H9 (cell line): ENCODE data around the gene CCDC12. TPM values are rescaled to one million over a fixed set of nuclear protein-coding genes. Genes with fewer than 3 reads are reported as not detected.
A peak's percentile ranks its signal among the peaks of the same experiment; 100 is the strongest.

Source experiments
- DNase-seq: peaks from one replicate; pipeline ENCODE4 v3.0.0-alpha.2; 2017
- H2AFZ ChIP-seq: one replicate; pipeline ENCODE4 v1.6.1; 2013; ENCODE audit warnings: mild to moderate bottlenecking, low read length, control low read depth, moderate library complexity
- H2AK5ac ChIP-seq: 2 replicates; pipeline ENCODE4 v1.6.1; 2013; ENCODE audit warnings: low read length, control low read depth, mixed read lengths; ENCODE audit not compliant: insufficient read length
- H2BK120ac ChIP-seq: one replicate; pipeline ENCODE4 v1.6.1; 2013; ENCODE audit warnings: low read depth, mild to moderate bottlenecking, low read length, control low read depth, inconsistent platforms; ENCODE audit not compliant: poor library complexity, severe bottlenecking
- H2BK12ac ChIP-seq: 2 replicates; pipeline ENCODE4 v1.6.1; 2013; ENCODE audit warnings: low read length, control low read depth, mixed read lengths, low read depth; ENCODE audit not compliant: insufficient read length
- H2BK15ac ChIP-seq: 2 replicates; pipeline ENCODE4 v1.6.1; 2013; ENCODE audit warnings: low read depth, low read length, control low read depth
- H2BK20ac ChIP-seq: one replicate; pipeline ENCODE4 v1.6.1; 2013; ENCODE audit warnings: low read depth, mild to moderate bottlenecking, low read length, control low read depth, inconsistent platforms; ENCODE audit not compliant: poor library complexity, severe bottlenecking
- H2BK5ac ChIP-seq: 2 replicates; pipeline ENCODE4 v1.6.1; 2013; ENCODE audit warnings: low read length, control low read depth, mixed read lengths; ENCODE audit not compliant: insufficient read length
- H3K14ac ChIP-seq: 2 replicates; pipeline ENCODE4 v1.6.1; 2013; ENCODE audit warnings: low read length, control low read depth; ENCODE audit not compliant: insufficient read depth
- H3K18ac ChIP-seq: 2 replicates; pipeline ENCODE4 v1.6.1; 2013; ENCODE audit warnings: low read depth, mild to moderate bottlenecking, mixed read lengths, low read length, control low read depth; ENCODE audit not compliant: insufficient read length
- H3K23ac ChIP-seq: 2 replicates; pipeline ENCODE4 v1.6.1; 2013; ENCODE audit warnings: low read length, control low read depth, mixed read lengths, low read depth; ENCODE audit not compliant: insufficient read length
- H3K23me2 ChIP-seq: 2 replicates; pipeline ENCODE4 v1.6.1; 2013; ENCODE audit warnings: low read depth, mild to moderate bottlenecking, mixed read lengths, low read length, control low read depth; ENCODE audit not compliant: insufficient read length, poor library complexity, severe bottlenecking
- H3K27ac ChIP-seq: 2 replicates; pipeline ENCODE4 v1.5.1; 2013; ENCODE audit warnings: low read length, control low read depth, mixed read lengths, low read depth; ENCODE audit not compliant: insufficient read length
- H3K27me3 ChIP-seq: 2 replicates; pipeline ENCODE4 v1.6.1; 2013; ENCODE audit warnings: low read length, control low read depth, inconsistent platforms; ENCODE audit not compliant: insufficient read depth
- H3K4ac ChIP-seq: 2 replicates; pipeline ENCODE4 v1.6.1; 2013; ENCODE audit warnings: low read depth, mild to moderate bottlenecking, control low read depth, inconsistent platforms, low read length, moderate library complexity
- H3K4me1 ChIP-seq: 2 replicates; pipeline ENCODE4 v1.6.1; 2013; ENCODE audit warnings: low read length, control low read depth, inconsistent platforms; ENCODE audit not compliant: insufficient read depth
- H3K4me2 ChIP-seq: 2 replicates; pipeline ENCODE4 v1.6.1; 2013; ENCODE audit warnings: low read length, control low read depth, mixed read lengths; ENCODE audit not compliant: insufficient read length, insufficient read depth
- H3K56ac ChIP-seq: 2 replicates; pipeline ENCODE4 v1.6.1; 2013; ENCODE audit warnings: low read depth, mild to moderate bottlenecking, mixed read lengths, low read length, control low read depth; ENCODE audit not compliant: insufficient read length
- H3K79me1 ChIP-seq: 2 replicates; pipeline ENCODE4 v1.6.1; 2013; ENCODE audit warnings: low read depth, mild to moderate bottlenecking, moderate library complexity, low read length, control low read depth, inconsistent platforms; ENCODE audit not compliant: insufficient read depth, poor library complexity, severe bottlenecking
- H3K79me2 ChIP-seq: 2 replicates; pipeline ENCODE4 v1.6.1; 2013; ENCODE audit warnings: low read length, control low read depth, inconsistent platforms; ENCODE audit not compliant: insufficient read depth
- H3K9ac ChIP-seq: 2 replicates; pipeline ENCODE4 v1.6.1; 2013; ENCODE audit warnings: low read length, control low read depth, mixed read lengths; ENCODE audit not compliant: insufficient read length; ENCODE audit errors: extremely low read depth
- H3K9me3 ChIP-seq: one replicate; pipeline ENCODE4 v1.6.1; 2013; ENCODE audit warnings: low read depth, low read length, inconsistent platforms; ENCODE audit not compliant: control insufficient read depth
- H3T11ph ChIP-seq: one replicate; pipeline ENCODE4 v1.6.1; 2013; ENCODE audit warnings: mild to moderate bottlenecking, low read length, control low read depth, inconsistent platforms
- H4K20me1 ChIP-seq: one replicate; pipeline ENCODE4 v1.6.1; 2013; ENCODE audit not compliant: control insufficient read depth, insufficient read length, insufficient read depth
- H4K5ac ChIP-seq: 2 replicates; pipeline ENCODE4 v1.6.1; 2013; ENCODE audit warnings: low read depth, mild to moderate bottlenecking, mixed read lengths, low read length, control low read depth; ENCODE audit not compliant: insufficient read length
- H4K8ac ChIP-seq: replicated peaks from 2 replicates; pipeline ENCODE4 v1.6.1; 2013; ENCODE audit warnings: low read length, control low read depth, mixed read lengths, low read depth; ENCODE audit not compliant: insufficient read length
- H4K91ac ChIP-seq: 2 replicates; pipeline ENCODE4 v1.6.1; 2013; ENCODE audit warnings: low read depth, mild to moderate bottlenecking, moderate library complexity, mixed read lengths, low read length, control low read depth; ENCODE audit not compliant: insufficient read length
- H3K27ac Mint-ChIP-seq, 3 experiments: 2 replicates in 2 of 3; 3 replicates in 1 of 3; pipeline ENCODE4 v1.8.0; 2020 to 2021; ENCODE audit warnings: mixed read lengths in 3 of 3, mild to moderate bottlenecking in 1 of 3, moderate library complexity in 1 of 3
- H3K27me3 Mint-ChIP-seq: 2 replicates; pipeline ENCODE4 v1.8.0; 2021; ENCODE audit warnings: low read depth, mild to moderate bottlenecking, moderate library complexity, mixed read lengths
- H3K36me3 Mint-ChIP-seq, 3 experiments: 2 replicates in 2 of 3; 3 replicates in 1 of 3; pipeline ENCODE4 v1.8.0; 2020 to 2021; ENCODE audit warnings: low read depth in 3 of 3, mixed read lengths in 3 of 3; ENCODE audit not compliant: insufficient read depth in 1 of 3
- H3K4me1 Mint-ChIP-seq, 2 experiments: 2 replicates each; pipeline ENCODE4 v1.8.0; 2020; ENCODE audit warnings: mixed read lengths in 2 of 2
- H3K4me3 Mint-ChIP-seq, 2 experiments: 2 replicates in 1 of 2; 3 replicates in 1 of 2; pipeline ENCODE4 v1.8.0; 2020 to 2021; ENCODE audit warnings: mild to moderate bottlenecking in 2 of 2, mixed read lengths in 2 of 2, moderate library complexity in 1 of 2
- H3K9me3 Mint-ChIP-seq, 2 experiments: 2 replicates in 1 of 2; 3 replicates in 1 of 2; pipeline ENCODE4 v1.8.0; 2020; ENCODE audit warnings: mild to moderate bottlenecking in 2 of 2, mixed read lengths in 2 of 2, moderate library complexity in 1 of 2
- CTCF ChIP-seq: fragments of 200-600 bp; sonication (generic); conservative IDR thresholded peaks from 3 replicates; pipeline ENCODE4 v1.8.0; 2021; ENCODE audit warnings: antibody characterized with exemption, mild to moderate bottlenecking
- whole genome bisulfite sequencing: extraction: QIAGEN DNeasy Blood & Tissue Kit; methylation state at CpG from one replicate; pipeline ENCODE4 v1.1.7; 2013; ENCODE audit warnings: missing lambda C conversion rate, low lambda C conversion rate, mixed read lengths; ENCODE audit not compliant: insufficient read length; ENCODE audit errors: extremely low coverage; 5-methylcytosine and 5-hydroxymethylcytosine counted together
- total RNA-seq: library from RNA; stranded (reverse); gene quantifications from 2 replicates; pipeline ENCODE4 v1.2.1, GENCODE V29; 2021

The CCDC12 gene
- total RNA-seq, 1 experiment from 2014 or later = 54.0 TPM

DNA sequence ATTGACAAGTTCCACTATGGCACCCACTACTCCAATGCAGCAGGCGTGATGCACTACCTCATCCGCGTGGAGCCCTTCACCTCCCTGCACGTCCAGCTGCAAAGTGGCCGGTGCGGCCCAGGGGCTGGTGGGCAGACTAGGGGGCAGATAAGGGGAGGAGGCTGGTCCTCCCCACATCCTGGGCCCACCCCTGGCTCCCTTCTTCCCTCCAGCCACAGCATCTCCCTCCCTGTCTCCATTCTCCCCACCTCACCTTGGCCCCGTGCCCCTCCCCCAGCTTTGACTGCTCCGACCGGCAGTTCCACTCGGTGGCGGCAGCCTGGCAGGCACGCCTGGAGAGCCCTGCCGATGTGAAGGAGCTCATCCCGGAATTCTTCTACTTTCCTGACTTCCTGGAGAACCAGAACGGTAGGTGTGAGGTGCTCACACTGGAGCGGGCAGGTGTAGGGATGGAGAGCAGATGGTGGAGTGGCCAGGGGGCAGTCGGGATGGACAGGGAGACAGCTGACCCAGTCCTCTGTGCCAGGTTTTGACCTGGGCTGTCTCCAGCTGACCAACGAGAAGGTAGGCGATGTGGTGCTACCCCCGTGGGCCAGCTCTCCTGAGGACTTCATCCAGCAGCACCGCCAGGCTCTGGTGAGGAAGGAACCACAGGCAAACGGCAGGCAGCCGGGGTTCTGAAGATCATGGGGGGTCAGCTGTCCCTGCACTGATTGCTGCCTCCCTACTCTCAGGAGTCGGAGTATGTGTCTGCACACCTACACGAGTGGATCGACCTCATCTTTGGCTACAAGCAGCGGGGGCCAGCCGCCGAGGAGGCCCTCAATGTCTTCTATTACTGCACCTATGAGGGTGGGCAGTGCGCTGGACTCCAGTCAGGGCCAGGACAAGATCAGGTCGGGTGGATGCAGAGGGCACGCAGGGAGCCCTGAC is 28.9 kb upstream of the CCDC12 start:
- Histone ChIP-seq H4K8ac (no peak overlapping the region), H3K9me3 (no peaks in the 10 kb centered on the region), H3K23ac (no peak overlapping the region), H2BK5ac (no peak overlapping the region), H3K79me2 (no peaks in the 10 kb centered on the region), H3K4ac (no peak overlapping the region), H3K27ac (no peak overlapping the region), H2BK15ac (no peak overlapping the region), H4K91ac (no peak overlapping the region), H2AFZ (no peak overlapping the region), H3K79me1 (no peaks in the 10 kb centered on the region), H4K5ac (no peak overlapping the region), H3T11ph (no peak overlapping the region), H2BK12ac (no peak overlapping the region), H3K14ac (no peak overlapping the region), H3K27me3 (no peaks in the 10 kb centered on the region), H3K18ac (no peak overlapping the region), H3K9ac (no peak overlapping the region), H2BK20ac (no peak overlapping the region), H2AK5ac (no peak overlapping the region), H3K4me1 (no peaks in the 10 kb centered on the region), H2BK120ac (no peak overlapping the region), H3K4me2 (no peak overlapping the region), H3K23me2 (peaks cover 4% of the 10 kb centered on the region), H4K20me1 (no peaks in the 10 kb centered on the region), H3K56ac (no peak overlapping the region)
- Mint-ChIP-seq H3K4me1 (peaks cover 9 to 13% of the 10 kb centered on the region in 2 experiments), H3K36me3 (peaks cover 29 to 40% (median 37%) of the 10 kb centered on the region in 3 experiments), H3K27me3 (no peaks in the 10 kb centered on the region), H3K4me3 (no peak overlapping the region; a peak in 1 of 5 replicates), H3K27ac (peak overlapping the region in 1 of 3 experiments; percentile 69; a peak in 1 of 7 replicates), H3K9me3 (no peaks in the 10 kb centered on the region; a peak in 1 of 5 replicates)
- no CpG with 5 or more reads among the region's 32 CpGs for WGBS
- no peak for TF ChIP-seq CTCF
- DNase-seq = no peak
